Tibial nerve (tissue), 4 donors: ENCODE data around the gene BAIAP2L1.

Experiments
- EP300 ChIP-seq, 2 donors: sonication (generic); formaldehyde crosslinking; IDR thresholded peaks; one replicate each; pipeline ENCODE4 v1.6.1; 2017; ENCODE audit warnings: antibody characterized with exemption in 2 of 2, mild to moderate bottlenecking in 1 of 2
- POLR2A ChIP-seq, 2 donors: fragments of 450-650 bp; IDR thresholded peaks; one replicate each; pipeline ENCODE4 v1.6.1; 2017; ENCODE audit warnings: antibody characterized with exemption in 2 of 2, mild to moderate bottlenecking in 2 of 2, moderate library complexity in 2 of 2
- TF ChIP-seq, protein P1 (sequence below), 5 experiments: fragments of 200-600 bp in 3 of 5; fragments of 450-650 bp in 2 of 5; sonication (generic) in 3 of 5; IDR thresholded peaks; one replicate each; pipeline ENCODE4 v1.5.1; 2016 to 2019; ENCODE audit warnings: antibody characterized with exemption in 5 of 5, mild to moderate bottlenecking in 3 of 5, moderate library complexity in 2 of 5

DNA sequence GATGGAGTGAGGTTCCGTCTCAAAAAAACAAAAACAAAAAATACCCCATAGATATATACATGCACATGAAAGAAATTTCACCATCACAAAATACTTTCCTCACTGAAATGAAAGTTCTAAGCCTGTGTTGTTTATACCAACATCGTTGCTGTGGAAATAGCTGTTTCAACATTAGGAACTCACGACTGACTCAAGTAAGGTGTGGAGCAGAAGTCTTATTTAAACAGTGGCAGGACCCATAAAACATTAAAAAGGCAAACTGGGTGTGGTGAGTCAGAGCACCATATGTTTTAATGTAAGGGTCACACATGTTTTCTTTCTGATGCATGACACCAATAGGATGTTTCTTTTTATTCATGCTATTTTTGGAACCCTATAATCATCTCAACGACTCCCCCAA is 48.3 kb downstream of the BAIAP2L1 start:
- TF ChIP-seq, protein P1, sequence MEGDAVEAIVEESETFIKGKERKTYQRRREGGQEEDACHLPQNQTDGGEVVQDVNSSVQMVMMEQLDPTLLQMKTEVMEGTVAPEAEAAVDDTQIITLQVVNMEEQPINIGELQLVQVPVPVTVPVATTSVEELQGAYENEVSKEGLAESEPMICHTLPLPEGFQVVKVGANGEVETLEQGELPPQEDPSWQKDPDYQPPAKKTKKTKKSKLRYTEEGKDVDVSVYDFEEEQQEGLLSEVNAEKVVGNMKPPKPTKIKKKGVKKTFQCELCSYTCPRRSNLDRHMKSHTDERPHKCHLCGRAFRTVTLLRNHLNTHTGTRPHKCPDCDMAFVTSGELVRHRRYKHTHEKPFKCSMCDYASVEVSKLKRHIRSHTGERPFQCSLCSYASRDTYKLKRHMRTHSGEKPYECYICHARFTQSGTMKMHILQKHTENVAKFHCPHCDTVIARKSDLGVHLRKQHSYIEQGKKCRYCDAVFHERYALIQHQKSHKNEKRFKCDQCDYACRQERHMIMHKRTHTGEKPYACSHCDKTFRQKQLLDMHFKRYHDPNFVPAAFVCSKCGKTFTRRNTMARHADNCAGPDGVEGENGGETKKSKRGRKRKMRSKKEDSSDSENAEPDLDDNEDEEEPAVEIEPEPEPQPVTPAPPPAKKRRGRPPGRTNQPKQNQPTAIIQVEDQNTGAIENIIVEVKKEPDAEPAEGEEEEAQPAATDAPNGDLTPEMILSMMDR (IDR thresholded peaks at IDR 0.05) = no peak
- TF ChIP-seq EP300 (IDR thresholded peaks at IDR 0.05) = no peak
- no peak for TF ChIP-seq POLR2A (IDR thresholded peaks at IDR 0.05)
